ENCODE data around the gene PLAC1. TPM values are rescaled to one million over a fixed set of nuclear protein-coding genes. Genes with fewer than 3 reads are reported as not detected.

The PLAC1 gene
- total and polyA plus RNA-seq, 3 donors from 2014 or later: 0.81 to 3.0 (median 1.0) TPM

DNA sequence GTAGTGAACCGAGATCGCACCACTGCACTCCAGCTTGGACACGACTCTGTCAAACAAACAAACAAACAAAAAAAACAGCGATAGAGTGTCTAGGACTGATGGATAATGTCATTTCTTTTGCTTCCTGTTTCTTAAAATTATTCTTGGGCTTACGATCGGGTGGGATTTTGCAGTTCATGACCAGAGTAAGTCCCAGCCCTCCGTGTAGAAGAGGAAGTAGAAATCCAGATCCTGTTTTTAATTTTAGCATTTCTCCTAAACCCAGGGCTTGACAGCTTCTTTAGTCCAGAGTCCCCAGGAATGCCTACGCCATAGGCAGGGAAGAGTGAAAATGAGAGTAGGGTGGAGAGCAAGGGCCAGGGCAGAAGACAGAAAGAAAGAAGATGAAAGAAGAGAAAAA, 104.0 kb downstream of the PLAC1 start:
- H3K36me3 ChIP-seq (ENCODE audit: low read depth, missing control alignments): no peaks in the 10 kb centered on the region
- 53 to 58% methylated on average over 8 of the region's 8 CpGs for whole genome bisulfite sequencing, 2 donors
- intact Hi-C loops (cut with DNase I; ENCODE audit: low total_unique reads): no loop called here

DNA sequence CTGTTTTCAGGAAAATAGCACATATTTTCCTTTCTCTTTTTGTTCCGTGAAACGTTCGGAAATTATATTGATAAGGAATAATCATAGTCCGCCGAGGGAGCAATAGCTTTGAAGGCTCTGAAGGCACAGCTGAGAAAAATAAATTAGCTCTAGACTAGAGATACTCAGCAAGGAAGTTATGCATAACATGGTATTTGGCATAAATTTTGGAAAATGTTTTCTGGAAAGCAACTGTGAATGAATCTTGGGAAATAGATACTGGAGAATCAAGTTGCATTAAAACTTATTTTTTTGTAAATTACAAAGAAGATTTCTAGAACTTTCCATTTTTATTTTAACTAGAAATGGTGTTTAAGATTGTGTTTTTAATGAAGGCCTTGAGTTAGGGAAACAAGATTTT, 105.9 kb downstream of the PLAC1 start:
- no peaks in the 10 kb centered on the region for H3K9me3 ChIP-seq
- no peak for TF ChIP-seq POLR2A (IDR thresholded peaks at IDR 0.05)
- TF ChIP-seq, protein P1, sequence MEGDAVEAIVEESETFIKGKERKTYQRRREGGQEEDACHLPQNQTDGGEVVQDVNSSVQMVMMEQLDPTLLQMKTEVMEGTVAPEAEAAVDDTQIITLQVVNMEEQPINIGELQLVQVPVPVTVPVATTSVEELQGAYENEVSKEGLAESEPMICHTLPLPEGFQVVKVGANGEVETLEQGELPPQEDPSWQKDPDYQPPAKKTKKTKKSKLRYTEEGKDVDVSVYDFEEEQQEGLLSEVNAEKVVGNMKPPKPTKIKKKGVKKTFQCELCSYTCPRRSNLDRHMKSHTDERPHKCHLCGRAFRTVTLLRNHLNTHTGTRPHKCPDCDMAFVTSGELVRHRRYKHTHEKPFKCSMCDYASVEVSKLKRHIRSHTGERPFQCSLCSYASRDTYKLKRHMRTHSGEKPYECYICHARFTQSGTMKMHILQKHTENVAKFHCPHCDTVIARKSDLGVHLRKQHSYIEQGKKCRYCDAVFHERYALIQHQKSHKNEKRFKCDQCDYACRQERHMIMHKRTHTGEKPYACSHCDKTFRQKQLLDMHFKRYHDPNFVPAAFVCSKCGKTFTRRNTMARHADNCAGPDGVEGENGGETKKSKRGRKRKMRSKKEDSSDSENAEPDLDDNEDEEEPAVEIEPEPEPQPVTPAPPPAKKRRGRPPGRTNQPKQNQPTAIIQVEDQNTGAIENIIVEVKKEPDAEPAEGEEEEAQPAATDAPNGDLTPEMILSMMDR (IDR thresholded peaks at IDR 0.05): no peak
- no peaks in the 10 kb centered on the region for H3K27me3 ChIP-seq
- H3K4me1 ChIP-seq: peaks cover 4% of the 10 kb centered on the region
- peak overlapping the region; percentile 84 to 90 for H3K27ac ChIP-seq
- DNase-seq: no peak
- H3K36me3 ChIP-seq (ENCODE audit: low read depth, missing control alignments): no peaks in the 10 kb centered on the region
- intact Hi-C loops (cut with DNase I; ENCODE audit: low total_unique reads): no loop called here
- WGBS, 2 donors: 13 to 20% methylated on average over 5 of the region's 5 CpGs
- no peak overlapping the region for H3K4me3 ChIP-seq

More for the DNA sequence above, 104.0 kb downstream of the PLAC1 start:
- Histone ChIP-seq H3K4me3 (no peak overlapping the region), H3K4me1 (peaks cover 4% of the 10 kb centered on the region), H3K27me3 (no peaks in the 10 kb centered on the region), H3K9me3 (no peaks in the 10 kb centered on the region), H3K27ac (peak overlapping the region in 1 of 2 donors; percentile 45)
- TF ChIP-seq, protein P1 (IDR thresholded peaks at IDR 0.05): no peak
- TF ChIP-seq POLR2A (IDR thresholded peaks at IDR 0.05): no peak
- no peak for DNase-seq

DNA sequence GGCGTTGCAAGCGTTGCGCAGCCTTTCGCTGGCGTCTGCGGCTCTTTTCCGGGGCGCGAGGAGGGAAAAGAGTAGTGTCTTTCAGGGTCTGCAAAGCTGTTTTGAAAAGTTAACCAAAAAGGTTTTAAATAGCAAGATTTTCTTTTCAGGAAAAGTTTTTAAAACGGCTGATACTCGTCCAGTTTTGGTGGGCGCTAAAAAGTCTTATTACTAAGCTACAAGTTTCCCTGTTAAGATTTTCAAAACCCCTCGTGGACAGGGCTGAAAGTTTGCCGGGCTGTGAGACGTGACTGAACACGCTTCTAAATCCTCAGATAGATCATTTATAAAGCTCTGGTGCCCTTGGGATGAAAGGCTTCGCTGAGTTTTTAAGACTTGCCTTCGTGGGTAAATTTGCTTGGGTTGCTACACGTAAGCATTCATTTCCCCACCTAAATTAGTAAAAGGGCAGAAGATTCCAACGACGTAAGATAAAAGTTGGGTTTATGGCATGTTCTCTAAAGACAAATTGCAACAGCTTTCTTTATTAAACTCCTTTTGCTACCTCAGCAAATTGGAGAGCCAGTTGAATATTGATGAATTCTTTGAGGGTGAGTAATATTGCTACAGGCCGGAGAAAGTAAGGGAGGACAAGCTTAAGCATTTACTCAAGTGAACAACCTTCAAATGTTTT, 106.8 kb downstream of the PLAC1 start:
- no peak for DNase-seq
- Histone ChIP-seq H3K9me3 (no peaks in the 10 kb centered on the region), H3K4me1 (peaks cover 4% of the 10 kb centered on the region), H3K36me3 (ENCODE audit: low read depth, missing control alignments) (no peaks in the 10 kb centered on the region), H3K27ac (peak overlapping the region; percentile 84 to 90), H3K27me3 (no peaks in the 10 kb centered on the region), H3K4me3 (peak overlapping the region; percentile 67 to 80)
- intact Hi-C loops (cut with DNase I; ENCODE audit: low total_unique reads): no loop called here
- 9 to 17% methylated on average over 19 to 22 of the region's 22 CpGs for WGBS, 2 donors
- no peak for TF ChIP-seq POLR2A (IDR thresholded peaks at IDR 0.05)
- TF ChIP-seq, protein P1 (IDR thresholded peaks at IDR 0.05): no peak

DNA sequence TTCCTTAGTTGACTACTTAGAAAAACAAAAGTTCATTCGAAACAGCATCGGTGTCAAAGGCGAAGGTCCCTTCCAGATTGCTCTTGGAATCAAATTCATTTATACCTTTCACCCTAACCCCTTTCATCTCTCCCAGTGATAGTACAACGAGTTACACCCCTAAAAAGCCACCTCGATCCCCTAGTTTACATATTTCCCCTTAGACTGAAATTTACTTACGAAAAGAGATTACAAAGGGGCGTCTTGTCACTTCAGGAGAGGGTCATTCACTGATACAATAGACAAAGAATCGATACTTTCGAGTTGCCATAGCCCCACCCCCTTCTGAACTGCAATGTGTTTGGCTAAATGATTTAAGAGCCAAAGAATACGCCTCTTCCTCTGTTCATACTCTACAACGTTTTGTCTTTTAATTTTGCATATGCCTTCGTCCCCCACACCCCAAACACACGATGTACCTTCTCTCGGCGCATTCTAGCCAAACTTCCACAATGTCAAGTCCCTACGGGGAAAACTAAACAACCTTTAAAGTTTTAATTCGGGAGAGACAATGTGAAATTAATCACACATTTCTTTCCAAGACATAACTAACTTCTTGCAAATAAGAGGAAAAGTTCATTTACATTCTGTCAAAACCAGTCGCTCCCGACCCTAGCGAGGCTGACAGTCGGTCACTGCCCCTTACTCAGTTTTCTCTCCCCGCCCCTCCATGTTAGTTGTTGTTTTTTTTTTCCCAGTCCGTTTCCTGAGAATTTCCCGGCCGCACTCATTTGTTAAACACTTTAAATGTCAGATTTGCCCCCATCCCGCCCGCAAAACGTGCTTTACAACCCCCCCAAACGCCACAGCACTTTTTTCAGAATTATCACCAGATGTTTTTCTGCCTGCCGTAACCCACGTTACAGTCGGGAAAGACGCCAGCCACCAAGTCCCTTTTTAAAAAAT, 109.7 kb downstream of the PLAC1 start:
- Histone ChIP-seq H3K27me3 (no peaks in the 10 kb centered on the region), H3K27ac (peak overlapping the region; percentile 84 to 90), H3K4me3 (peak overlapping the region; percentile 67 to 80), H3K36me3 (ENCODE audit: low read depth, missing control alignments) (no peaks in the 10 kb centered on the region), H3K4me1 (peaks cover 4% of the 10 kb centered on the region), H3K9me3 (no peaks in the 10 kb centered on the region)
- no peak for DNase-seq
- TF ChIP-seq, protein P1 (IDR thresholded peaks at IDR 0.05): no peak
- no peak for TF ChIP-seq POLR2A (IDR thresholded peaks at IDR 0.05)
- intact Hi-C loops (cut with DNase I; ENCODE audit: low total_unique reads): no loop called here
- WGBS, 2 donors: 1 to 2% methylated on average over 33 of the region's 33 CpGs
